Measurements from ENCODE around the gene DEFB121.
"Not testable (repeated sequence)": the region's sequence is repeated elsewhere in the genome, so short reads cannot be mapped to it uniquely, and the experiment has no call there.

The DEFB121 gene

GRCh38 chr20:31415653-31416052 lies 9.6 kb upstream of the DEFB121 start:
- Histone ChIP-seq H3K27me3 (ENCODE audit: control insufficient read depth, insufficient read depth, low read length) (no peaks in the 10 kb centered on the region), H3K4me3 (ENCODE audit: low read length) (no peak overlapping the region), H3K36me3 (ENCODE audit: control insufficient read depth, low read depth, low read length) (no peaks in the 10 kb centered on the region), H3K4me1 (ENCODE audit: control insufficient read depth, low read depth, low read length) (no peaks in the 10 kb centered on the region), H3K9ac (ENCODE audit: low read length) (no peak overlapping the region), H3K27ac (ENCODE audit: low read length) (no peak overlapping the region), H3K9me3 (ENCODE audit: control insufficient read depth, low read depth, low read length) (peaks cover 62% of the 10 kb centered on the region)

- no peak overlapping the region for H3K4me3 ChIP-seq (ENCODE audit: low read length)
- no peak overlapping the region for H3K27ac ChIP-seq (ENCODE audit: low read length)
- no peaks in the 10 kb centered on the region for H3K4me1 ChIP-seq (ENCODE audit: control insufficient read depth, low read depth, low read length)
- no peaks in the 10 kb centered on the region for H3K36me3 ChIP-seq (ENCODE audit: control insufficient read depth, low read depth, low read length)
- H3K9ac ChIP-seq (ENCODE audit: low read length) = no peak overlapping the region
- peaks cover 62% of the 10 kb centered on the region for H3K9me3 ChIP-seq (ENCODE audit: control insufficient read depth, low read depth, low read length)
- H3K27me3 ChIP-seq (ENCODE audit: control insufficient read depth, insufficient read depth, low read length) = no peaks in the 10 kb centered on the region
These were observed 8.4 kb upstream of the DEFB121 start for GRCh38 chr20:31414381-31414780.

GRCh38 chr20:31410011-31410410 lies 4.0 kb upstream of the DEFB121 start:
- no peaks in the 10 kb centered on the region for H3K27me3 ChIP-seq (ENCODE audit: control insufficient read depth, insufficient read depth, low read length)
- peaks cover 71% of the 10 kb centered on the region for H3K9me3 ChIP-seq (ENCODE audit: control insufficient read depth, low read depth, low read length)
- no peak overlapping the region for H3K4me3 ChIP-seq (ENCODE audit: low read length)
- H3K9ac ChIP-seq (ENCODE audit: low read length) = no peak overlapping the region
- H3K4me1 ChIP-seq (ENCODE audit: control insufficient read depth, low read depth, low read length) = no peaks in the 10 kb centered on the region
- H3K27ac ChIP-seq (ENCODE audit: low read length) = no peak overlapping the region
- no peaks in the 10 kb centered on the region for H3K36me3 ChIP-seq (ENCODE audit: control insufficient read depth, low read depth, low read length)

GRCh38 chr20:31403886-31404285 lies 2.1 kb downstream of the DEFB121 start:
- Histone ChIP-seq H3K27me3 (ENCODE audit: control insufficient read depth, insufficient read depth, low read length) (no peaks in the 10 kb centered on the region), H3K36me3 (ENCODE audit: control insufficient read depth, low read depth, low read length) (no peaks in the 10 kb centered on the region), H3K9ac (ENCODE audit: low read length) (no peak overlapping the region), H3K4me1 (ENCODE audit: control insufficient read depth, low read depth, low read length) (no peaks in the 10 kb centered on the region), H3K27ac (ENCODE audit: low read length) (no peak overlapping the region), H3K4me3 (ENCODE audit: low read length) (no peak overlapping the region), H3K9me3 (ENCODE audit: control insufficient read depth, low read depth, low read length) (peaks cover 68% of the 10 kb centered on the region)

- Histone ChIP-seq H3K27me3 (ENCODE audit: control insufficient read depth, insufficient read depth, low read length) (no peaks in the 10 kb centered on the region), H3K4me1 (ENCODE audit: control insufficient read depth, low read depth, low read length) (no peaks in the 10 kb centered on the region), H3K4me3 (ENCODE audit: low read length) (no peak overlapping the region), H3K9ac (ENCODE audit: low read length) (no peak overlapping the region), H3K36me3 (ENCODE audit: control insufficient read depth, low read depth, low read length) (no peaks in the 10 kb centered on the region), H3K27ac (ENCODE audit: low read length) (no peak overlapping the region), H3K9me3 (ENCODE audit: control insufficient read depth, low read depth, low read length) (peaks cover 48% of the 10 kb centered on the region)
These were observed 11.1 kb downstream of the DEFB121 start for GRCh38 chr20:31394900-31395299.

GRCh38 chr20:31392836-31393235 lies 13.2 kb downstream of the DEFB121 start:
- Histone ChIP-seq H3K27me3 (ENCODE audit: control insufficient read depth, insufficient read depth, low read length) (no peaks in the 10 kb centered on the region), H3K36me3 (ENCODE audit: control insufficient read depth, low read depth, low read length) (no peaks in the 10 kb centered on the region), H3K9ac (ENCODE audit: low read length) (no peak overlapping the region), H3K9me3 (ENCODE audit: control insufficient read depth, low read depth, low read length) (peaks cover 52% of the 10 kb centered on the region), H3K27ac (ENCODE audit: low read length) (no peak overlapping the region), H3K4me3 (ENCODE audit: low read length) (no peak overlapping the region), H3K4me1 (ENCODE audit: control insufficient read depth, low read depth, low read length) (no peaks in the 10 kb centered on the region)

GRCh38 chr20:31390490-31390889 lies 15.5 kb downstream of the DEFB121 start, which contains the start of gene DEFB119:
Gene DEFB119, minus strand, starts transcription at chr20:31390590. Its CDS starts 107 bp downstream, at chr20:31390483.
- H3K4me3 ChIP-seq (ENCODE audit: low read length) = no peak within 1 kb of the TSS
- no peaks in the 10 kb centered on the region for H3K27me3 ChIP-seq (ENCODE audit: control insufficient read depth, insufficient read depth, low read length)
- H3K4me1 ChIP-seq (ENCODE audit: control insufficient read depth, low read depth, low read length) = no peaks in the 10 kb centered on the region
- H3K9me3 ChIP-seq (ENCODE audit: control insufficient read depth, low read depth, low read length) = peaks cover 47% of the 10 kb centered on the region
- H3K36me3 ChIP-seq (ENCODE audit: control insufficient read depth, low read depth, low read length) = no peaks in the 10 kb centered on the region
- H3K9ac ChIP-seq (ENCODE audit: low read length) = no peak within 1 kb of the TSS
- no peak within 1 kb of the TSS for H3K27ac ChIP-seq (ENCODE audit: low read length)

GRCh38 chr20:31374346-31374745 lies 31.7 kb downstream of the DEFB121 start:
- peaks cover 48% of the 10 kb centered on the region for H3K9me3 ChIP-seq (ENCODE audit: control insufficient read depth, low read depth, low read length)
- no peaks in the 10 kb centered on the region for H3K4me1 ChIP-seq (ENCODE audit: control insufficient read depth, low read depth, low read length)
- H3K4me3 ChIP-seq (ENCODE audit: low read length) = no peak overlapping the region
- no peak overlapping the region for H3K9ac ChIP-seq (ENCODE audit: low read length)
- H3K27ac ChIP-seq (ENCODE audit: low read length) = no peak overlapping the region
- H3K27me3 ChIP-seq (ENCODE audit: control insufficient read depth, insufficient read depth, low read length) = no peaks in the 10 kb centered on the region
- no peaks in the 10 kb centered on the region for H3K36me3 ChIP-seq (ENCODE audit: control insufficient read depth, low read depth, low read length)

GRCh38 chr20:31368301-31368700 lies 37.7 kb downstream of the DEFB121 start, which contains the start of gene DEFB118:
Gene DEFB118, plus strand, starts transcription at chr20:31368601. Its CDS starts 50 bp downstream, at chr20:31368651.
- Histone ChIP-seq H3K36me3 (ENCODE audit: control insufficient read depth, low read depth, low read length) (no peaks in the 10 kb centered on the region), H3K9me3 (ENCODE audit: control insufficient read depth, low read depth, low read length) (peaks cover 43% of the 10 kb centered on the region), H3K4me1 (ENCODE audit: control insufficient read depth, low read depth, low read length) (no peaks in the 10 kb centered on the region), H3K9ac (ENCODE audit: low read length) (no peak within 1 kb of the TSS), H3K27me3 (ENCODE audit: control insufficient read depth, insufficient read depth, low read length) (no peaks in the 10 kb centered on the region), H3K4me3 (ENCODE audit: low read length) (no peak within 1 kb of the TSS), H3K27ac (ENCODE audit: low read length) (no peak within 1 kb of the TSS)

- H3K27me3 ChIP-seq (ENCODE audit: control insufficient read depth, insufficient read depth, low read length); H3K4me3 ChIP-seq (ENCODE audit: low read length); H3K36me3 ChIP-seq (ENCODE audit: control insufficient read depth, low read depth, low read length); H3K4me1 ChIP-seq (ENCODE audit: control insufficient read depth, low read depth, low read length); H3K27ac ChIP-seq (ENCODE audit: low read length); H3K9ac ChIP-seq (ENCODE audit: low read length): not testable (repeated sequence)
- peaks cover 46% of the 10 kb centered on the region for H3K9me3 ChIP-seq (ENCODE audit: control insufficient read depth, low read depth, low read length)
These were observed 41.7 kb downstream of the DEFB121 start for GRCh38 chr20:31364272-31364671.

GRCh38 chr20:31363295-31363694 lies 42.7 kb downstream of the DEFB121 start:
- Histone ChIP-seq H3K4me3 (ENCODE audit: low read length) (no peak overlapping the region), H3K27me3 (ENCODE audit: control insufficient read depth, insufficient read depth, low read length) (no peaks in the 10 kb centered on the region), H3K9me3 (ENCODE audit: control insufficient read depth, low read depth, low read length) (peaks cover 51% of the 10 kb centered on the region)

GRCh38 chr20:31355981-31356380 lies 50.0 kb downstream of the DEFB121 start:
- H3K36me3 ChIP-seq (ENCODE audit: control insufficient read depth, low read depth, low read length) = no peaks in the 10 kb centered on the region
- H3K9me3 ChIP-seq (ENCODE audit: control insufficient read depth, low read depth, low read length) = peaks cover 60% of the 10 kb centered on the region

More at GRCh38 chr20:31363295-31363694, 42.7 kb downstream of the DEFB121 start:
- no peak overlapping the region for H3K27ac ChIP-seq (ENCODE audit: low read length)
- no peak overlapping the region for H3K9ac ChIP-seq (ENCODE audit: low read length)
- no peaks in the 10 kb centered on the region for H3K36me3 ChIP-seq (ENCODE audit: control insufficient read depth, low read depth, low read length)
- no peaks in the 10 kb centered on the region for H3K4me1 ChIP-seq (ENCODE audit: control insufficient read depth, low read depth, low read length)

More at GRCh38 chr20:31355981-31356380, 50.0 kb downstream of the DEFB121 start:
- no peaks in the 10 kb centered on the region for H3K27me3 ChIP-seq (ENCODE audit: control insufficient read depth, insufficient read depth, low read length)
- H3K4me1 ChIP-seq (ENCODE audit: control insufficient read depth, low read depth, low read length) = no peaks in the 10 kb centered on the region
- H3K9ac ChIP-seq (ENCODE audit: low read length) = no peak overlapping the region
- H3K27ac ChIP-seq (ENCODE audit: low read length) = no peak overlapping the region
- no peak overlapping the region for H3K4me3 ChIP-seq (ENCODE audit: low read length)
